AG04449 (cell line): ENCODE data around the gene PRKG1.

Source experiments
- CTCF ChIA-PET: fragments of 350-600 bp; formaldehyde crosslinking; extraction: SDS; loops from one replicate; lab custom pipeline; 2021; ENCODE audit warnings: antibody characterized with exemption; lab: Yijun Ruan, JAX
- POLR2A ChIA-PET: fragments of 400-600, 350-600 bp; formaldehyde crosslinking; extraction: SDS; loops from one replicate; lab custom pipeline; 2020; ENCODE audit warnings: antibody characterized with exemption, inconsistent platforms; lab: Yijun Ruan, JAX
- DNase-seq: peaks from one replicate; pipeline ENCODE4 v3.0.0-alpha.2; 2010; ENCODE audit warnings: low read depth, low spot score
- H3K4me3 ChIP-seq: 2 replicates; pipeline ENCODE4 v1.5.1; 2011; ENCODE audit warnings: low read depth, mild to moderate bottlenecking, control low read depth, low read length
- TF ChIP-seq, protein P1 (sequence below): IDR thresholded peaks from one replicate; pipeline ENCODE4 v1.5.1; 2011; ENCODE audit warnings: mild to moderate bottlenecking, moderate library complexity, low read length, control low read depth, inconsistent platforms; ENCODE audit not compliant: insufficient read depth; ENCODE audit errors: missing control alignments

The PRKG1 gene

DNA sequence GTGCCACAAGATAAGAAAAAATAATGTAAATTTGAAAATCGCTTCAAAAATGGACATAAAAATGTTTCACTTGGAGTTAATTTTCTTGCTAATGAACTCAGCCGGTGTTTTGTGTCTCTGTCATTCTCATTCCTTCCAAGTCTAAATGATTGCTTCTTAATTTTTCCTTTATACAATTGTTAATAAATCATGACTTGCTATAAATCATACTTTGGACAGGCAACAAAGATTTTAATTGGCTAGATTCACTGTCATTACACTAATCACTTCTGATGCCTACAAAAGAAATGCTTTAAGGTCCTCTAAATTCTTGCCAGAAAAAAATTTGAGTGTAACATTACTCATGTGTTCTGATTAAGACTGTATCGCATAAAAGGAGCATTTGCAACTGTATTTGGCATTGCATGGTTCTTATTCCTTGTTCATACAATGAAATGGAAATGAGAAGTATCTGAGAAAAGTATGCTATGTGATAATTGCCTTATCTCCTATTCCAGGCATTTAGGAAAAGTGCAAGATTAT lies 1000.3 kb downstream of the PRKG1 start:
- TF ChIP-seq, protein P1, sequence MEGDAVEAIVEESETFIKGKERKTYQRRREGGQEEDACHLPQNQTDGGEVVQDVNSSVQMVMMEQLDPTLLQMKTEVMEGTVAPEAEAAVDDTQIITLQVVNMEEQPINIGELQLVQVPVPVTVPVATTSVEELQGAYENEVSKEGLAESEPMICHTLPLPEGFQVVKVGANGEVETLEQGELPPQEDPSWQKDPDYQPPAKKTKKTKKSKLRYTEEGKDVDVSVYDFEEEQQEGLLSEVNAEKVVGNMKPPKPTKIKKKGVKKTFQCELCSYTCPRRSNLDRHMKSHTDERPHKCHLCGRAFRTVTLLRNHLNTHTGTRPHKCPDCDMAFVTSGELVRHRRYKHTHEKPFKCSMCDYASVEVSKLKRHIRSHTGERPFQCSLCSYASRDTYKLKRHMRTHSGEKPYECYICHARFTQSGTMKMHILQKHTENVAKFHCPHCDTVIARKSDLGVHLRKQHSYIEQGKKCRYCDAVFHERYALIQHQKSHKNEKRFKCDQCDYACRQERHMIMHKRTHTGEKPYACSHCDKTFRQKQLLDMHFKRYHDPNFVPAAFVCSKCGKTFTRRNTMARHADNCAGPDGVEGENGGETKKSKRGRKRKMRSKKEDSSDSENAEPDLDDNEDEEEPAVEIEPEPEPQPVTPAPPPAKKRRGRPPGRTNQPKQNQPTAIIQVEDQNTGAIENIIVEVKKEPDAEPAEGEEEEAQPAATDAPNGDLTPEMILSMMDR = no peak
- CTCF ChIA-PET = no interaction called here
- POLR2A ChIA-PET = no interaction called here

DNA sequence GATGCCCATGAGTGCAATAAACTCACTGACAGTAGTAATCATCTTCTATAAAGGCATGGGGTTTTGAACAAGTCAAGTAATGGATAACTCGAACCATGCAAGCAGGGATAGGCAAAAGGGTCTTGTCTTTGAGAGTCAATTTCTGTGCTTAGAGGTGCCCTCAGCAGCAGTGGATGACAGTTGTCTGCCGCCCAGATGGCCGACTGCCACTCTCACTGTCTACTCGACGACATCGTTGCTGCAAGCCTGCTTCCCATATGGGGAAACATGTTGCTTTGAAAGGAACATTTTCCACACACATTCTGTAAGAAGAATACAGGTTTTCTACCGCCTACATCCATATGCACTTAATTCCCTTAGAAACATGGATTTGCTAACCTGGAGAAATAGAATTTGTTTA lies 1003.5 kb downstream of the PRKG1 start:
- no peak overlapping the region for H3K4me3 ChIP-seq
- ChIA-PET POLR2A (no interaction called here), CTCF (no interaction called here)
- no peak for DNase-seq
- TF ChIP-seq, protein P1 = no peak

More for the DNA sequence above, 1000.3 kb downstream of the PRKG1 start:
- DNase-seq = no peak
- no peak overlapping the region for H3K4me3 ChIP-seq

DNA sequence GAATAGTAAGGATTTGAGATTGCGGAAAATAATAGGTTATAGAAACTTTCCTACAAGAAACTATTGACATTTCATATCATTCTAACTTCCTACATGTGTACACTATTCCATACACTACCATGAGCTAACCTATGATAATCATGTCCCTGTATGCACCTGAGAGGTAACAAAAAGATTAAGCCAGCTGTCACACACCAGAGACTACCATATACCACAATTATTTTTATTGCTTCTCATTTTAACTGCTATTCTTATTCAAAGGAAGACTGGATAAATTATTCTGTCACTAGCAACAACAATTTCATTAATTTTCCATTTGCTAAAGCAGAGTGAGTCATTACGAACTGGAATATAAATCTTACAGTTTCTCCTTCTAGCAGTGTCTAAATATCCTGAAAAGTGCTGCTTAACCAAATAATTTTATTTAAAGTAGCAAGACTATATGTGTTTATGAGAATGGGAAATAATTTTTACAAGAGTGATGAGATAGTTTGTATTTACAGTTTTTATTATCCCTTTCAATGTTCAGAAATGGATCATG lies 1004.2 kb downstream of the PRKG1 start:
- TF ChIP-seq, protein P1 = no peak
- CTCF ChIA-PET = no interaction called here
- no peak for DNase-seq
- POLR2A ChIA-PET = no interaction called here
- H3K4me3 ChIP-seq = no peak overlapping the region

DNA sequence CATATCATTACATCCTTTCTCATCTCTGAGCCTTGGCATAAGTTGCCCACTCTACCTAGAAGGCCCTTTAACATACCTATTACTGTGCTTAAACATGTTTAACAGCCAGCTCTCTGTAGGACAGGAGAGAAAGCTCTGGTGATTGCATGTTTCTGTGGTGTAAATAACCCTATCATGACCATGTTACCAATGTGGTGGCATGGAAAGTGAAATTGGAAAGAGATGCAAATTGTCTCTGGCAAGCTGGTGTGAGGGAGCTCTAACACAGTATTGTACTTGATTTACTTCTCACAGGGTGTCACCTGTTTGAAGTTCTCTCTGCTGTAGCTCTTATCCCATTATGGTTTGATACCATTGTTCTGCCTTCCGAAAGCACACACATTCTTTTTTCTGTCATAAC lies 1008.0 kb downstream of the PRKG1 start:
- no peak for DNase-seq
- CTCF ChIA-PET = no interaction called here
- POLR2A ChIA-PET = no interaction called here
- H3K4me3 ChIP-seq = no peak overlapping the region
- TF ChIP-seq, protein P1 = no peak

DNA sequence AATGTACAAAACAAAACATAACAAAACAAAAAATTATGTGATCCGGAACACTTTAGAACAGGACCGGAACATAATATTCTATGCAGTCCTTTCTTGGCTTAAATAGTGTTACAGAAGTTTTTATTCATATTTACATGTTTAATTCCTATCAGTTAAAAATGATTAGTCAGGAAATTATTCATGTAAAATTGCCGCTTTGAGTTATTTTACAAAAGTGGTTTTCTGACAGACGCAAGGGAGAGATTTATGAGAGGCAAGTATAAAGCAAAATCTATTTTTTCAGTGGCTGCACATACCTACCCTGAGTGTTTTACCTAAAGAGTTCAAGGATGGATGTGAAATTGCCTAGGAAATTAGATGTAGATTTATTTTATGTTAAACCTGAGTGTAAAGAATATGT lies 1009.1 kb downstream of the PRKG1 start:
- no peak for DNase-seq
- H3K4me3 ChIP-seq = no peak overlapping the region
- ChIA-PET POLR2A (no interaction called here), CTCF (no interaction called here)
- TF ChIP-seq, protein P1 = no peak

DNA sequence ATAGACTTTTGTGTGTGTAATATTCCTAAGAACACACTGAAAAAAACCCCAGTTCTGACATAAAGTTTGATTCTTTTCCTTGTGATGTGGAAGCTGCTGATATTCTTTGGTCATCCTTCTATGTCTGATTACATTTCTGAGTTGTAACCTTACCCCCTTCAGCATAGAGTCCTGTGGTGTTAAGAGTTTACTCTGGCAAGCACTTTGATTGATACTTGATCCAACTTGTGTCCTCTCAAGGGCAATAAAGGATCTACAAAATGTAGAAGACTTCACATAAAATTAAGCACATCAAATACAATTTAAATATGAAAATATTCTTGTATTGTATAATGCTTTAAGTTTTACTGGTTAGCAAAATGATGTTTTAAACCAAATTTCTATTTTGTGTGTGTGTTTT lies 1018.1 kb downstream of the PRKG1 start:
- ChIA-PET POLR2A (no interaction called here), CTCF (no interaction called here)
- H3K4me3 ChIP-seq = no peak overlapping the region
- TF ChIP-seq, protein P1 = no peak
- no peak for DNase-seq
